Neural cell (in vitro differentiated cells): Measurements from ENCODE around the gene ADAMTS2.

Experiments used
- CTCF ChIP-seq: fragments of 450-650 bp; IDR thresholded peaks from 2 replicates; pipeline ENCODE4 v1.5.1; 2014; ENCODE audit warnings: antibody characterized with exemption, mild to moderate bottlenecking, moderate library complexity; ENCODE audit not compliant: poor library complexity, severe bottlenecking
- RAD21 ChIP-seq: fragments of 450-650 bp; conservative IDR thresholded peaks from 2 replicates; pipeline ENCODE4 v1.6.1; 2014; ENCODE audit warnings: antibody characterized with exemption, mild to moderate bottlenecking, moderate library complexity

DNA sequence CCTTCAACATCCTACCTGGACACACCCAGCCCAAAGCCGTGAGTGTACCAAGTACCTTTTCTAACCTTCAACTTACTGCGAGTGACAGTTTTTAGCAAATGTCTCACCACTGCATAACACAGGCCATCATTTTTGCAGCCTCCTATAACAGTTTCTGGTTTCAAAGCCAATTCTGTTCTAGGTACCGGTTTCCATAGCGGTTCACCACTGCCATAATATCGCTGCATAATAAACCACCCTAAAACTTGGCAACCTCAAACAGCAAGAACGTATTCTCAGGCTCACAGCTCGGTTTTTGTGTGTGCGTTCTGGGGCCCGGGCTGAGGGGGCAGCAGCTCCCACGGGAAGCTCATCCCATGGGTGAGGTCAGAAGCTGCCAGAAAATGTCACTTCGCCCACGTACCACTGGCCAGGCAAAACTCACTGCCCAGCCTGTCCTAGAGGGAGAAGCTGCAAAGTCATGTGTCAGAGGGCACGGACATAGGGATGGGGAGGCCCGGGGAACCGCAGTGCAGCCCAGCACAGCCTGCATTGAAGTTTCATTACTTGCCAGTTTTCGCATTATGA is 15.9 kb upstream of the ADAMTS2 start:
- TF ChIP-seq RAD21, result no peak
- no peak for TF ChIP-seq CTCF
